ENCODE measurements around the gene FARP2.

The FARP2 gene

GRCh38 chr2:241514553-241514952 lies 158.5 kb downstream of the FARP2 start:
- no peaks in the 10 kb centered on the region for H3K36me3 ChIP-seq (ENCODE audit: control insufficient read depth, insufficient read depth, low read length)
- TF ChIP-seq CTCF (IDR thresholded peaks at IDR 0.05) = no peak

GRCh38 chr2:241514986-241515737 lies 159.1 kb downstream of the FARP2 start:
- Histone ChIP-seq H3K4me1 (no peaks in the 10 kb centered on the region), H3K27me3 (ENCODE audit: control insufficient read depth, insufficient read depth, low read length) (no peaks in the 10 kb centered on the region), H3K9ac (no peak overlapping the region), H3K4me2 (ENCODE audit: low read length) (no peak overlapping the region), H3K79me2 (no peaks in the 10 kb centered on the region), H3K9me3 (ENCODE audit: control insufficient read depth, low read length) (no peaks in the 10 kb centered on the region), H3K4me3 (ENCODE audit: low read depth, low read length) (no peak overlapping the region), H3K27ac (no peak overlapping the region), H2AFZ (no peak overlapping the region), H3K36me3 (ENCODE audit: control insufficient read depth, insufficient read depth, low read length) (no peaks in the 10 kb centered on the region)
- TF ChIP-seq CTCF (IDR thresholded peaks at IDR 0.05) = no peak

More at GRCh38 chr2:241514553-241514952, 158.5 kb downstream of the FARP2 start:
- no peak overlapping the region for H3K4me2 ChIP-seq (ENCODE audit: low read length)
- no peaks in the 10 kb centered on the region for H3K9me3 ChIP-seq (ENCODE audit: control insufficient read depth, low read length)
- no peak overlapping the region for H3K27ac ChIP-seq
- peaks cover 2% of the 10 kb centered on the region for H3K4me1 ChIP-seq
- no peak overlapping the region for H3K4me3 ChIP-seq (ENCODE audit: low read depth, low read length)
- H2AFZ ChIP-seq = no peak overlapping the region
- no peak overlapping the region for H3K9ac ChIP-seq
- H3K27me3 ChIP-seq (ENCODE audit: control insufficient read depth, insufficient read depth, low read length) = no peaks in the 10 kb centered on the region
- no peaks in the 10 kb centered on the region for H3K79me2 ChIP-seq

DNA sequence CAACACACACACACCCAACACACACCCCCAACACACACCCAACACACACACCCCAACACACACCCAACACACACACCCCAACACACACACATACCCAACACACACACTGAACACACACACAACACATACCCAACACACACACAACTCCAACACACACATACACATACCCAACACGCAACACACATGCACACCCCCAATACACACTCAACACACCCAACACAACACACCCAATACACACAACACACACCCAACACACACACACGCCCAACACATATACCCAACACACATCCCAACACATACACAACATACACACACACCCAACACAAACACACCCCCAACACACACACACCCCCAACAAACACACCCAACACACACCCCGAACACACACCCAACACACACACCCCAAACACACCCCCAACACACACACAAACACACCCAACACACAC lies 160.5 kb downstream of the FARP2 start:
- Histone ChIP-seq H3K27ac (no peak overlapping the region), H3K27me3 (ENCODE audit: control insufficient read depth, insufficient read depth, low read length) (no peaks in the 10 kb centered on the region), H2AFZ (no peak overlapping the region), H3K4me1 (no peaks in the 10 kb centered on the region), H3K9ac (no peak overlapping the region), H3K4me2 (ENCODE audit: low read length) (no peak overlapping the region), H3K4me3 (ENCODE audit: low read depth, low read length) (no peak overlapping the region), H3K9me3 (ENCODE audit: control insufficient read depth, low read length) (no peaks in the 10 kb centered on the region), H3K79me2 (no peaks in the 10 kb centered on the region), H3K36me3 (ENCODE audit: control insufficient read depth, insufficient read depth, low read length) (no peaks in the 10 kb centered on the region)
- TF ChIP-seq CTCF (IDR thresholded peaks at IDR 0.05) = no peak

- Histone ChIP-seq H3K27me3 (ENCODE audit: control insufficient read depth, insufficient read depth, low read length) (no peaks in the 10 kb centered on the region), H3K4me2 (ENCODE audit: low read length) (no peak overlapping the region), H3K9ac (no peak overlapping the region), H3K4me1 (no peaks in the 10 kb centered on the region), H3K36me3 (ENCODE audit: control insufficient read depth, insufficient read depth, low read length) (no peaks in the 10 kb centered on the region), H2AFZ (no peak overlapping the region), H3K79me2 (no peaks in the 10 kb centered on the region), H3K4me3 (ENCODE audit: low read depth, low read length) (no peak overlapping the region), H3K9me3 (ENCODE audit: control insufficient read depth, low read length) (no peaks in the 10 kb centered on the region), H3K27ac (no peak overlapping the region)
- no peak for TF ChIP-seq CTCF (IDR thresholded peaks at IDR 0.05)
These were observed 161.2 kb downstream of the FARP2 start for GRCh38 chr2:241517297-241517696.

- no peak overlapping the region for H3K27ac ChIP-seq
These were observed 163.6 kb downstream of the FARP2 start for GRCh38 chr2:241519669-241520068.

More at GRCh38 chr2:241519669-241520068, 163.6 kb downstream of the FARP2 start:
- Histone ChIP-seq H3K4me3 (ENCODE audit: low read depth, low read length) (no peak overlapping the region), H3K4me2 (ENCODE audit: low read length) (no peak overlapping the region), H3K36me3 (ENCODE audit: control insufficient read depth, insufficient read depth, low read length) (no peaks in the 10 kb centered on the region), H3K9ac (no peak overlapping the region), H3K4me1 (no peaks in the 10 kb centered on the region), H3K79me2 (no peaks in the 10 kb centered on the region), H3K9me3 (ENCODE audit: control insufficient read depth, low read length) (no peaks in the 10 kb centered on the region), H2AFZ (no peak overlapping the region), H3K27me3 (ENCODE audit: control insufficient read depth, insufficient read depth, low read length) (no peaks in the 10 kb centered on the region)
- no peak for TF ChIP-seq CTCF (IDR thresholded peaks at IDR 0.05)

Measured in parathyroid adenoma (tissue), 2 donors.